Measurements from ENCODE around the gene ATP5ME.

- TF ChIP-seq CTCF (conservative IDR thresholded peaks at IDR 0.05 in 1 of 2, IDR thresholded peaks at IDR 0.05 in 1 of 2; ENCODE audit: low read depth in 1 of 2, low read length in 2 of 2) (no peak), EZH2 (IDR thresholded peaks at IDR 0.05; ENCODE audit: low read length, missing control alignments) (no peak)
Measured at GRCh38 chr4:699816-700580, 25.9 kb upstream of the ATP5ME start.

Measured in fibroblast of lung (primary cell).